ENCODE data around the gene UPF2.

DNA sequence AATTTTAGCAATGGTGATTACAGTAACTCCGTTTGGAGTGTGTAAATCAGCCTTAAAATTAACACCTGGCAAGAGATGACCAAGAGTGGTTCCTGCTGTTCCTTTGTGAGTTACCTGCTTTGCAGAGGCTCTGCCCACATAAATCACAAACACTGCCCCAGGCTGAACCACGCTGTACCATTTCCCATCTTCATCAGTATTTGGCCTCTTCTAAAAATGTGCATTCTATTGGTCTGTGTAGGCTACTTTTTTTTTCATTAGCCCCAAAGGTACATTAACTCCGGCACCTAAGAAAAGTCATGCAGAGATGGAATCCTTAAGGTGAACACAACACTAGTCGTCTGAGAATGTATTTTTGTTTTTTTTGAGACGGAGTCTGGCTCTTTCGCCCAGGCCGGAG lies 123.3 kb downstream of the UPF2 start:
- TF ChIP-seq POLR2AphosphoS5 (IDR thresholded peaks at IDR 0.05; ENCODE audit: borderline replicate concordance, low read depth, low read length) (no peak), EZH2 (IDR thresholded peaks at IDR 0.05) (no peak)

All from SK-N-MC (cell line).